ENCODE results near the gene ATP5MG. TPM values are rescaled to one million over a fixed set of nuclear protein-coding genes. Genes with fewer than 3 reads are reported as not detected.

The ATP5MG gene
- total RNA-seq, 4 donors from 2014 or later: 44.2 to 65.0 (median 48.8) TPM

DNA sequence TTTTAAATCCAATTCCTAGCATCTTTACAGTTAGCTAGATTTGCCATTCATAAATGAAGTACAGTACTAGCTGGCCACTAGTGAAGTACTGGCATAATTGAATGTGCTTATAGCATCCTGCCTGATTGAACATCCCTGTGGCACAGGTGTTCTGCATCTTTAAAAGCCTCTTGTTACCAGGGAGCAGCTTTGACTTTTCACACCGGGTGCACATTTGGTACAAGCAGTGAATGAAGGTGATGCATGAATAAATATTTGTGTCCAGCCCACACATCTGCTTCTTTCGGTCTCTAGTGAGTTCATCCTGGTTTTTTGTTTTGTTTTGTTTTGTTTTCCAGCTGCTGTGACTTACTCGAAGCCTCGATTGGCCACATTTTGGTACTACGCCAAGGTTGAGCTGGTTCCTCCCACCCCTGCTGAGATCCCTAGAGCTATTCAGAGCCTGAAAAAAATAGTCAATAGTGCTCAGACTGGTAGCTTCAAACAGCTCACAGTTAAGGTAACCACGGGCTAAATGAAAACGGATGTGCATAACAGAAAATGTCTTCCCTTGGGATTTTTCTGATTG is 5.3 kb downstream of the ATP5MG start:
- intact Hi-C loops (cut with DNase I): no loop called here
- Histone ChIP-seq H3K36me3 (peaks cover 0 to 59% (median 33%) of the 10 kb centered on the region in 3 donors), H3K27me3 (no peaks in the 10 kb centered on the region), H3K9me3 (no peaks in the 10 kb centered on the region), H3K4me3 (no peak overlapping the region), H3K4me1 (peaks cover 12 to 32% (median 23%) of the 10 kb centered on the region in 3 donors), H3K27ac (no peak overlapping the region)
- TF ChIP-seq, protein P1, sequence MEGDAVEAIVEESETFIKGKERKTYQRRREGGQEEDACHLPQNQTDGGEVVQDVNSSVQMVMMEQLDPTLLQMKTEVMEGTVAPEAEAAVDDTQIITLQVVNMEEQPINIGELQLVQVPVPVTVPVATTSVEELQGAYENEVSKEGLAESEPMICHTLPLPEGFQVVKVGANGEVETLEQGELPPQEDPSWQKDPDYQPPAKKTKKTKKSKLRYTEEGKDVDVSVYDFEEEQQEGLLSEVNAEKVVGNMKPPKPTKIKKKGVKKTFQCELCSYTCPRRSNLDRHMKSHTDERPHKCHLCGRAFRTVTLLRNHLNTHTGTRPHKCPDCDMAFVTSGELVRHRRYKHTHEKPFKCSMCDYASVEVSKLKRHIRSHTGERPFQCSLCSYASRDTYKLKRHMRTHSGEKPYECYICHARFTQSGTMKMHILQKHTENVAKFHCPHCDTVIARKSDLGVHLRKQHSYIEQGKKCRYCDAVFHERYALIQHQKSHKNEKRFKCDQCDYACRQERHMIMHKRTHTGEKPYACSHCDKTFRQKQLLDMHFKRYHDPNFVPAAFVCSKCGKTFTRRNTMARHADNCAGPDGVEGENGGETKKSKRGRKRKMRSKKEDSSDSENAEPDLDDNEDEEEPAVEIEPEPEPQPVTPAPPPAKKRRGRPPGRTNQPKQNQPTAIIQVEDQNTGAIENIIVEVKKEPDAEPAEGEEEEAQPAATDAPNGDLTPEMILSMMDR (IDR thresholded peaks at IDR 0.05): no peak
- TF ChIP-seq POLR2A (IDR thresholded peaks at IDR 0.05): no peak
- DNase-seq: no peak
- WGBS, 2 donors: 56 to 84% methylated on average over 7 of the region's 7 CpGs

DNA sequence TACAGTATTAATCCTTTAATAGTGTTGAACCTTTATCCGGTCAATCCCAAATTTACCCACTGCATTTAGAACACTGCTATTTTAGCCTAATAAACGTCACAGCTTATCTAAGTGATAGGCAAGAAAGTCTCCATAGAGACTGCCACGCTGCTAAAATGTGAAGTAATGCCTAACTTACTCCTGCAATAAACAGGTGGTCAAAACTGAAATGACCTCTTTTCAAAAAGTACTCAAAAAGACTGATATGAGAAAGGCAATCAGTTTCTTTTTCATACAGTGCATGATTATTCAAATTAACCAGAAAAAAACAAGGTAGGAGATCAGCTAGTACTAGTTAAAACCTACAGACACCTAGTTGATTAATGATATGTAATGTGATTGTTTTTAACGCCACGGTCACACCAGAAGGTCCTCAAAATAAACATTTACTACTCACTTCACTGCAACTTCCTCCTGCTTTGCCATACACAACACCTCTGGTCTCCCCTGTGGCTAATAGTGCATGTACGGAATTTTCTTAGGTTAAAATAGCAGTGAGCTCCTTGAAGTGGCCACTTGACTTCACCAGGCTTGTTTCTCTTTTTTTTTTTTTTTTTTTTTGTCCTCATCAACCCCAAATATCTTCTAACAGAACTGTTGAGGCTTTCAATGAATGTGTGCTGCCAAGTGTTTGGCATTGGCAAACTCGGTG is 8.8 kb downstream of the ATP5MG start:
- 74 to 82% methylated on average over 7 of the region's 7 CpGs for WGBS, 2 donors
- TF ChIP-seq POLR2A (IDR thresholded peaks at IDR 0.05): no peak
- TF ChIP-seq, protein P1 (IDR thresholded peaks at IDR 0.05): no peak
- Histone ChIP-seq H3K36me3 (peaks cover 0 to 77% (median 33%) of the 10 kb centered on the region in 3 donors), H3K27me3 (no peaks in the 10 kb centered on the region), H3K27ac (no peak overlapping the region), H3K4me3 (no peak overlapping the region), H3K9me3 (no peaks in the 10 kb centered on the region), H3K4me1 (peaks cover 0 to 2% (median 0%) of the 10 kb centered on the region in 3 donors)
- DNase-seq: no peak
- intact Hi-C loops (cut with DNase I): no loop called here

DNA sequence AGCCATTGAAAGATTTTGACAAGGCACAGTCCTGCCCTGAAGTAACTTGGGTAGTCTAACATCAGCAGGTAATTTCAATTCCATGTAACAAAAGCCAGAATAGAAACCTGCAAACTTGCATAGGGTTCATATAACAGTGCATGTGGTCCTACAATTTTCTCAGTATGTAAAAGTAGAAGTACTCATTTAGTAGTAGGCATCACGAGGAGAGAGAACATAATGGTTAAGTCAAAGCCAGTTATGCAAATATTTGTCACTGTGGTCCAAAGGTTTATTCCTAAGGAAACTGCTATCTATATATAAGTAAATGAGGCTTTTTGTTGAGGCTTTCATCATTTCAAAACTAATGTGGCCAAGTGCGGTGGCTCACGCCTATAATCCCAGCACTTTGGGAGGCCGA is 10.1 kb downstream of the ATP5MG start:
- Histone ChIP-seq H3K4me1 (peaks cover 0 to 11% (median 0%) of the 10 kb centered on the region in 3 donors), H3K27ac (no peak overlapping the region), H3K4me3 (no peak overlapping the region), H3K9me3 (no peaks in the 10 kb centered on the region), H3K36me3 (peaks cover 0 to 64% (median 31%) of the 10 kb centered on the region in 3 donors), H3K27me3 (no peaks in the 10 kb centered on the region)
- WGBS, 2 donors: 80 to 84% methylated on average over 2 to 4 of the region's 4 CpGs
- no peak for DNase-seq
- no peak for TF ChIP-seq POLR2A (IDR thresholded peaks at IDR 0.05)
- TF ChIP-seq, protein P1 (IDR thresholded peaks at IDR 0.05): no peak
- intact Hi-C loops (cut with DNase I): no loop called here

DNA sequence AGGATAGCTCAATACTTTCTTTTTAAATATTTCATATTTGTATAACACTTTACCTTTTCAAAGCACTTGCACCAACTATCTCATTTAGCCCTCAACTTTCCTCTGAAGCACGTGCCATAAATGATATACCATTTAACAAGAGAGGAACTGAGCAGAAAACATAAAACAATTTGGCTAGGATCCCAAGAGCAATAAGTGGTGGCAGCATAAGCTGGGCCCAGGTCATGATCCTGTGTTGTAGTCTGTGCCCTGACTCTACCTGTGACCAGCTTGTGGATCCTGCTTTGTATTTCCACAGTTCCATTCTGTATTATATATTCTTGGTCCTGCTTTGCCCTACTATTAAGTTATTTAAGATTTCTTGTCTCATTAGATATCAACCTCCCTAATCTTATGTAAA is 11.5 kb downstream of the ATP5MG start:
- no peak overlapping the region for H3K4me3 ChIP-seq
- H3K9me3 ChIP-seq: no peaks in the 10 kb centered on the region
- TF ChIP-seq, protein P1 (IDR thresholded peaks at IDR 0.05): no peak
- TF ChIP-seq POLR2A (IDR thresholded peaks at IDR 0.05): no peak
- no peaks in the 10 kb centered on the region for H3K27me3 ChIP-seq
- peaks cover 0 to 50% (median 18%) of the 10 kb centered on the region in 3 donors for H3K36me3 ChIP-seq
- no peak overlapping the region for H3K27ac ChIP-seq
- H3K4me1 ChIP-seq: peaks cover 0 to 11% (median 0%) of the 10 kb centered on the region in 3 donors
- intact Hi-C loops (cut with DNase I): no loop called here
- DNase-seq: no peak
- 62 to 88% methylated on average over 1 of the region's 1 CpG for WGBS, 2 donors

DNA sequence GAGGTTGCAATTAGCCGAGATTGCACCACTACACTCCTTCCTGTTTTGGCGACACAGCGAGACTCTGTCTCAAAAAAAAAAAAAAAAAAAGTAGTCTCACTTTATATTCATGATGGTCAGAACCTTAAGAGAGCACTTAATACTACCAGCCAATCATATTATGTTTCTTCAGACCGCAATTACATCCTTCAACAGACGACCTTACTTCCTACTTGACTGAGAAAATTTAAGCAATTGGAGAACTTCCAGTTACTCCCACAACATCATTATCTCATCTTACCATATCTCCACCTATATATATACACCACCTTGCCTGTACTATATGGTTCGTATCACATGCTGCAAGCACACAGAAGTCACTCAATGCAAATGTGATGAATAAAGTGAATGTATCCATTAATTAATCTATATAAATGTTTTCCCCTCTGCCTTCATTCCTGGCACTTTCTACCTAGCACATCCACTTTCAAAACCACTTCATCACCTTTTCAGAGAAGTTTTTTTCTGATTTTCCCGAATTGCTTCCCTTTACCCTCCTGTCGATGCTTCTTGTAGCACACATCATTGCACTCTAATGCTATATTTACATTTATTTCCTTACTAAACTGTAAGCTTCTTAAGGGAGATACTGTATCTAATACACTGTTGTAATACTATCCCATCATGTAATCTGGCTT is 13.8 kb downstream of the ATP5MG start:
- H3K27me3 ChIP-seq: no peaks in the 10 kb centered on the region
- no peak overlapping the region for H3K27ac ChIP-seq
- no peaks in the 10 kb centered on the region for H3K9me3 ChIP-seq
- no peak overlapping the region for H3K4me3 ChIP-seq
- no peak for DNase-seq
- peaks cover 0 to 11% (median 0%) of the 10 kb centered on the region in 3 donors for H3K4me1 ChIP-seq
- TF ChIP-seq POLR2A (IDR thresholded peaks at IDR 0.05): no peak
- TF ChIP-seq, protein P1 (IDR thresholded peaks at IDR 0.05): no peak
- peaks cover 0 to 27% (median 0%) of the 10 kb centered on the region in 3 donors for H3K36me3 ChIP-seq
- intact Hi-C loops (cut with DNase I): no loop called here
- WGBS, 2 donors: 66 to 71% methylated on average over 8 of the region's 8 CpGs
